HCEC 1CT (cell line): ENCODE measurements around the gene BMAL1.
"Not testable (repeated sequence)": the region's sequence is repeated elsewhere in the genome, so short reads cannot be mapped to it uniquely, and the experiment has no call there.

Source experiments
- DNase-seq: peaks from one replicate; pipeline ENCODE4 v3.0.0-alpha.2; 2017

Gene BMAL1

GRCh38 chr11:13277768-13278608 is at the start of gene BMAL1:
BMAL1 (plus strand) TSS chr11:13277790; CDS start chr11:13354309, 76,519 bp downstream.
- peak; percentile 43 for DNase-seq

GRCh38 chr11:13228572-13228971 is 49.0 kb upstream of the BMAL1 start:
- no peak for DNase-seq

- no peak for DNase-seq
These were observed 48.5 kb upstream of the BMAL1 start for GRCh38 chr11:13229136-13229535.

- no peak for DNase-seq
These were observed 47.8 kb upstream of the BMAL1 start for GRCh38 chr11:13229711-13230318.

- DNase-seq: no peak
These were observed 44.3 kb upstream of the BMAL1 start for GRCh38 chr11:13233173-13233745.

- DNase-seq: no peak
These were observed 41.7 kb upstream of the BMAL1 start for GRCh38 chr11:13235895-13236294.

- DNase-seq: no peak
These were observed 41.0 kb upstream of the BMAL1 start for GRCh38 chr11:13236626-13237025.

- DNase-seq: no peak
These were observed 39.8 kb upstream of the BMAL1 start for GRCh38 chr11:13237761-13238160.

GRCh38 chr11:13238879-13239514 is 38.6 kb upstream of the BMAL1 start:
- DNase-seq: peak; percentile 57

- no peak for DNase-seq
These were observed 35.0 kb upstream of the BMAL1 start for GRCh38 chr11:13242564-13242963.

GRCh38 chr11:13247606-13248296 is 29.8 kb upstream of the BMAL1 start:
- DNase-seq: no peak

GRCh38 chr11:13249177-13249576 is 28.4 kb upstream of the BMAL1 start:
- no peak for DNase-seq

GRCh38 chr11:13249992-13250391 is 27.6 kb upstream of the BMAL1 start:
- peak; percentile 43 for DNase-seq

GRCh38 chr11:13251966-13252365 is 25.6 kb upstream of the BMAL1 start:
- no peak for DNase-seq

GRCh38 chr11:13252438-13252837 is 25.2 kb upstream of the BMAL1 start:
- no peak for DNase-seq

GRCh38 chr11:13256216-13256615 is 21.4 kb upstream of the BMAL1 start:
- peak; percentile 7 for DNase-seq

- not testable (repeated sequence) for DNase-seq
These were observed 19.5 kb upstream of the BMAL1 start for GRCh38 chr11:13258061-13258460.

GRCh38 chr11:13258855-13259254 is 18.7 kb upstream of the BMAL1 start:
- DNase-seq: no peak

- no peak for DNase-seq
These were observed 18.2 kb upstream of the BMAL1 start for GRCh38 chr11:13259374-13259773.

GRCh38 chr11:13260201-13260962 is 17.2 kb upstream of the BMAL1 start:
- DNase-seq: peak; percentile 4

- DNase-seq: peak; percentile 46
These were observed 16.5 kb upstream of the BMAL1 start for GRCh38 chr11:13260963-13261588.
